Ascending aorta (tissue), 2 donors: ENCODE data around the gene NEU3. TPM values are rescaled to one million over a fixed set of nuclear protein-coding genes. Genes with fewer than 3 reads are reported as not detected.
"Not testable (repeated sequence)": the region's sequence is repeated elsewhere in the genome, so short reads cannot be mapped to it uniquely, and the experiment has no call there.

Experiments
- DNase-seq, 2 donors: peaks; one replicate each; pipeline ENCODE4 v3.0.0-alpha.2; 2019; ENCODE audit warnings: low spot score in 2 of 2
- H3K27ac ChIP-seq, 2 donors: fragments of 200-600 bp; sonication (generic); one replicate each; pipeline ENCODE4 v1.5.1; 2016 to 2017; ENCODE audit warnings: mild to moderate bottlenecking in 1 of 2
- H3K27me3 ChIP-seq: fragments of 200-600 bp; sonication (generic); one replicate; pipeline ENCODE4 v1.5.1; 2017
- H3K36me3 ChIP-seq, 2 donors: fragments of 200-600 bp; sonication (generic); one replicate each; pipeline ENCODE4 v1.5.1; 2016
- H3K4me1 ChIP-seq, 2 donors: fragments of 200-600 bp; sonication (generic); one replicate each; pipeline ENCODE4 v1.5.1; 2016 to 2017; ENCODE audit warnings: mild to moderate bottlenecking in 1 of 2
- H3K4me3 ChIP-seq, 2 donors: fragments of 200-600 bp; sonication (generic); one replicate each; pipeline ENCODE4 v1.5.1; 2016 to 2017; ENCODE audit warnings: mild to moderate bottlenecking in 1 of 2
- H3K9me3 ChIP-seq, 2 donors: fragments of 200-600 bp; sonication (generic); one replicate each; pipeline ENCODE4 v1.5.1; 2016
- CTCF ChIP-seq, 3 experiments: fragments of 200-600 bp in 2 of 3; fragments of 450-650 bp in 1 of 3; sonication (generic) in 2 of 3; IDR thresholded peaks; one replicate each; pipeline ENCODE4 v1.5.1; 2016 to 2019; ENCODE audit warnings: antibody characterized with exemption in 3 of 3, mild to moderate bottlenecking in 1 of 3, moderate library complexity in 1 of 3
- intact Hi-C: fragments of 100-400 bp; cut with DNase I; formaldehyde crosslinking; loops from one replicate; pipeline ENCODE4 v1.15.1; 2023
- total RNA-seq: library from RNA; depleted of rRNA; stranded (reverse); fragments of >200 nt; gene quantifications from one replicate; pipeline ENCODE4 v1.1.0, GENCODE V29; 2016

NEU3 gene
- total RNA-seq, 1 donor from 2014 or later = 2.9 TPM

GRCh38 chr11:75040167-75040770 lies 51.5 kb downstream of the NEU3 start:
- TF ChIP-seq CTCF (IDR thresholded peaks at IDR 0.05) = no peak
- DNase-seq = no peak
- Histone ChIP-seq H3K27ac (no peak overlapping the region), H3K9me3 (no peaks in the 10 kb centered on the region), H3K4me1 (no peaks in the 10 kb centered on the region), H3K36me3 (no peaks in the 10 kb centered on the region), H3K4me3 (no peak overlapping the region), H3K27me3 (no peaks in the 10 kb centered on the region)
- intact Hi-C loops = no loop called here

GRCh38 chr11:75041263-75041662 lies 52.5 kb downstream of the NEU3 start:
- no peak for DNase-seq
- Histone ChIP-seq H3K36me3 (no peaks in the 10 kb centered on the region), H3K9me3 (no peaks in the 10 kb centered on the region), H3K27ac (no peak overlapping the region), H3K4me1 (no peaks in the 10 kb centered on the region), H3K27me3 (no peaks in the 10 kb centered on the region), H3K4me3 (no peak overlapping the region)
- intact Hi-C loops = no loop called here
- no peak for TF ChIP-seq CTCF (IDR thresholded peaks at IDR 0.05)

- H3K9me3 ChIP-seq, H3K36me3 ChIP-seq, H3K4me3 ChIP-seq, H3K4me1 ChIP-seq, H3K27ac ChIP-seq, intact Hi-C loops, DNase-seq, H3K27me3 ChIP-seq: not testable (repeated sequence)
Measured at GRCh38 chr11:75041821-75042220, 53.1 kb downstream of the NEU3 start.

GRCh38 chr11:75044381-75045170 lies 55.8 kb downstream of the NEU3 start:
- DNase-seq, H3K36me3 ChIP-seq, H3K27me3 ChIP-seq, intact Hi-C loops, H3K4me1 ChIP-seq, H3K27ac ChIP-seq, H3K4me3 ChIP-seq, H3K9me3 ChIP-seq: not testable (repeated sequence)

GRCh38 chr11:75046668-75047067 lies 57.9 kb downstream of the NEU3 start:
- intact Hi-C loops, H3K27ac ChIP-seq, H3K4me3 ChIP-seq, H3K36me3 ChIP-seq, DNase-seq, H3K27me3 ChIP-seq, H3K9me3 ChIP-seq, H3K4me1 ChIP-seq: not testable (repeated sequence)

- TF ChIP-seq CTCF (IDR thresholded peaks at IDR 0.05) = no peak
- intact Hi-C loops = no loop called here
Measured at GRCh38 chr11:75047191-75047590, 58.5 kb downstream of the NEU3 start.

GRCh38 chr11:75049501-75050266 lies 61.0 kb downstream of the NEU3 start:
- H3K4me1 ChIP-seq, DNase-seq, H3K27me3 ChIP-seq, H3K27ac ChIP-seq, H3K36me3 ChIP-seq, H3K4me3 ChIP-seq, intact Hi-C loops: not testable (repeated sequence)
- peaks cover 0 to 12% of the 10 kb centered on the region in 2 donors for H3K9me3 ChIP-seq

More at GRCh38 chr11:75047191-75047590, 58.5 kb downstream of the NEU3 start:
- Histone ChIP-seq H3K36me3 (no peaks in the 10 kb centered on the region), H3K4me3 (no peak overlapping the region), H3K9me3 (no peaks in the 10 kb centered on the region), H3K4me1 (no peaks in the 10 kb centered on the region), H3K27ac (no peak overlapping the region), H3K27me3 (no peaks in the 10 kb centered on the region)
- DNase-seq = no peak
